Colonic mucosa (tissue), 4 donors: ENCODE measurements around the gene TPST1. TPM values are rescaled to one million over a fixed set of nuclear protein-coding genes. Genes with fewer than 3 reads are reported as not detected.
"Not testable (repeated sequence)": the region's sequence is repeated elsewhere in the genome, so short reads cannot be mapped to it uniquely, and the experiment has no call there.

Experiments
- DNase-seq: peaks from one replicate; pipeline ENCODE4 v3.0.0-alpha.2; 2020
- H3K27ac ChIP-seq: fragments of 200-600 bp; one replicate; pipeline ENCODE4 v1.8.0; 2021
- H3K27me3 ChIP-seq: fragments of 200-600 bp; one replicate; pipeline ENCODE4 v1.8.0; 2021
- H3K36me3 ChIP-seq: fragments of 200-600 bp; one replicate; pipeline ENCODE4 v1.8.0; 2021
- H3K4me1 ChIP-seq: fragments of 200-600 bp; one replicate; pipeline ENCODE4 v1.8.0; 2021; ENCODE audit warnings: mild to moderate bottlenecking
- H3K4me3 ChIP-seq: fragments of 200-600 bp; one replicate; pipeline ENCODE4 v1.8.0; 2021
- H3K9ac ChIP-seq, 2 donors: one replicate each; pipeline ENCODE4 v1.7.0; 2013; ENCODE audit warnings: control low read depth in 2 of 2, low read depth in 2 of 2, low read length in 2 of 2
- H3K9me3 ChIP-seq: fragments of 200-600 bp; one replicate; pipeline ENCODE4 v1.8.0; 2021
- CTCF ChIP-seq: fragments of 200-600 bp; IDR thresholded peaks from one replicate; pipeline ENCODE4 v1.8.0; 2022; ENCODE audit warnings: antibody characterized with exemption, mild to moderate bottlenecking
- intact Hi-C: fragments of 100-400 bp; cut with DNase I; formaldehyde crosslinking; loops from one replicate; pipeline ENCODE4 v1.14.1; 2022
- total RNA-seq, 2 donors: library from RNA; stranded (reverse); fragmentation: NEBNext Ultra II Directional in 1 of 2; extraction: Animal tissue kit (Norgen Biotek cat#: 25700) in 1 of 2; gene quantifications; one replicate each; pipeline ENCODE4 v1.2.1, GENCODE V29; 2021
- donor health status: healthy.
- donor health status: DM: no; HTN: no; CAD: no.
- donor health status: DM: no; HTN: no; CAD: no.

The TPST1 gene
- total RNA-seq, result 1 to 10 TPM; 3.6 to 6.1 TPM

GRCh38 chr7:66204822-66205740, at the start of gene TPST1:
Gene TPST1 (plus strand): TSS chr7:66205334. CDS start chr7:66240426, 35,092 bp downstream.
- DNase-seq, result peak; percentile 82
- intact Hi-C loops, result no loop called here

GRCh38 chr7:66156035-66156434, 49.1 kb upstream of the TPST1 start:
- H3K9ac ChIP-seq, H3K4me1 ChIP-seq, H3K4me3 ChIP-seq, H3K27me3 ChIP-seq, H3K27ac ChIP-seq, H3K9me3 ChIP-seq, DNase-seq, intact Hi-C loops, H3K36me3 ChIP-seq: not testable (repeated sequence)

More at GRCh38 chr7:66204822-66205740, at the start of gene TPST1:
- no peaks in the 10 kb centered on the region for H3K9me3 ChIP-seq
- H3K36me3 ChIP-seq, result no peaks in the 10 kb centered on the region
- peak within 1 kb of the TSS; percentile 58 to 86 for H3K9ac ChIP-seq
- no peaks in the 10 kb centered on the region for H3K27me3 ChIP-seq
- TF ChIP-seq CTCF, result peak; percentile 29
- no peak within 1 kb of the TSS for H3K27ac ChIP-seq
- no peaks in the 10 kb centered on the region for H3K4me1 ChIP-seq
- H3K4me3 ChIP-seq, result peak within 1 kb of the TSS; percentile 77

- Histone ChIP-seq H3K27me3 (no peaks in the 10 kb centered on the region), H3K27ac (no peak overlapping the region), H3K4me1 (no peaks in the 10 kb centered on the region), H3K36me3 (peaks cover 8% of the 10 kb centered on the region), H3K9ac (no peak overlapping the region), H3K9me3 (no peaks in the 10 kb centered on the region), H3K4me3 (no peak overlapping the region)
- no peak for TF ChIP-seq CTCF
- intact Hi-C loops, result no loop called here
- DNase-seq, result no peak
Observed at GRCh38 chr7:66157060-66157459, 48.1 kb upstream of the TPST1 start.

- intact Hi-C loops, result no loop called here
- H3K27me3 ChIP-seq, result no peaks in the 10 kb centered on the region
Observed at GRCh38 chr7:66162622-66163021, 42.5 kb upstream of the TPST1 start.

GRCh38 chr7:66163186-66163610, 41.9 kb upstream of the TPST1 start:
- H3K27ac ChIP-seq, result no peak overlapping the region
- no peak for DNase-seq
- H3K4me1 ChIP-seq, result no peaks in the 10 kb centered on the region
- no peaks in the 10 kb centered on the region for H3K27me3 ChIP-seq
- intact Hi-C loops, result no loop called here
- H3K36me3 ChIP-seq, result no peaks in the 10 kb centered on the region
- H3K9me3 ChIP-seq, result no peaks in the 10 kb centered on the region
- no peak for TF ChIP-seq CTCF
- no peak overlapping the region for H3K4me3 ChIP-seq
- H3K9ac ChIP-seq, result no peak overlapping the region

More at GRCh38 chr7:66162622-66163021, 42.5 kb upstream of the TPST1 start:
- Histone ChIP-seq H3K9ac (no peak overlapping the region), H3K27ac (no peak overlapping the region), H3K4me1 (no peaks in the 10 kb centered on the region), H3K9me3 (no peaks in the 10 kb centered on the region), H3K4me3 (no peak overlapping the region), H3K36me3 (no peaks in the 10 kb centered on the region)
- no peak for TF ChIP-seq CTCF
- no peak for DNase-seq

GRCh38 chr7:66164356-66164755, 40.8 kb upstream of the TPST1 start:
- no peak overlapping the region for H3K9ac ChIP-seq
- intact Hi-C loops, result no loop called here
- H3K4me1 ChIP-seq, result no peaks in the 10 kb centered on the region
- H3K4me3 ChIP-seq, result no peak overlapping the region
- no peaks in the 10 kb centered on the region for H3K9me3 ChIP-seq
- H3K27me3 ChIP-seq, result no peaks in the 10 kb centered on the region
- H3K27ac ChIP-seq, result no peak overlapping the region
- TF ChIP-seq CTCF, result no peak
- no peak for DNase-seq
- no peaks in the 10 kb centered on the region for H3K36me3 ChIP-seq
